ENCODE measurements around the gene SCAF4.

Gene SCAF4

GRCh38 chr21:31677047-31677446 lies 54.9 kb downstream of the SCAF4 start:
- no peaks in the 10 kb centered on the region for H3K9me3 ChIP-seq (ENCODE audit: control insufficient read depth in 1 of 2, low read length in 2 of 2)
- H3K36me3 ChIP-seq (ENCODE audit: control insufficient read depth in 1 of 2, insufficient read depth in 2 of 2, low read length in 2 of 2): peaks cover 4 to 7% of the 10 kb centered on the region in 2 donors
- H3K27ac ChIP-seq (ENCODE audit: low read depth, low read length): no peak overlapping the region
- peaks cover 0 to 14% of the 10 kb centered on the region in 2 donors for H3K4me1 ChIP-seq (ENCODE audit: control insufficient read depth in 1 of 2, insufficient read depth in 2 of 2, low read length in 2 of 2)
- H3K27me3 ChIP-seq (ENCODE audit: control insufficient read depth in 1 of 2, insufficient read depth in 2 of 2, low read length in 2 of 2): no peaks in the 10 kb centered on the region
- no peak overlapping the region for H3K9ac ChIP-seq (ENCODE audit: low read depth in 1 of 2, low read length in 2 of 2)
- H3K4me3 ChIP-seq (ENCODE audit: low read depth in 1 of 2, low read length in 2 of 2): no peak overlapping the region

DNA sequence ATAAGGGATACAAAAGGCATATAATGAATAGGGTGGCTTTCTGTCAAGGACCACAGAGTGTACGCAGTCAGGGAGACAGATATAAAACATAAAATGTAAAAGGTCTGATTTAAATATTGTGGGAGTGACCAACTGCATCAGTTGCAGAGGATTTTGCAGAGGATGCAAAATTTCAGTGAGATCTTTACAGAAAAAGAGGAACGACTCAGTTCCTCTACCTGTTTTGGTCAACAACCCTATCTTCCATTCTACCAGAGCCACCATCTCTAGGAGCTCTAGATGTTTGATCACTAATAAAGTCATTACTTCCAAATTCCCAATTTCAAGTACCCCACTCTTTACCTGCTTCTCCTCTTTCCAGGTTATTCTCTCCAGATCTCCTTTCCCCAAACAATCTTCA lies 56.0 kb downstream of the SCAF4 start:
- Histone ChIP-seq H3K9me3 (ENCODE audit: control insufficient read depth in 1 of 2, low read length in 2 of 2) (no peaks in the 10 kb centered on the region), H3K4me3 (ENCODE audit: low read depth in 1 of 2, low read length in 2 of 2) (no peak overlapping the region), H3K36me3 (ENCODE audit: control insufficient read depth in 1 of 2, insufficient read depth in 2 of 2, low read length in 2 of 2) (peaks cover 9 to 17% of the 10 kb centered on the region in 2 donors), H3K9ac (ENCODE audit: low read depth in 1 of 2, low read length in 2 of 2) (no peak overlapping the region), H3K4me1 (ENCODE audit: control insufficient read depth in 1 of 2, insufficient read depth in 2 of 2, low read length in 2 of 2) (peaks cover 0 to 14% of the 10 kb centered on the region in 2 donors), H3K27ac (ENCODE audit: low read depth, low read length) (no peak overlapping the region), H3K27me3 (ENCODE audit: control insufficient read depth in 1 of 2, insufficient read depth in 2 of 2, low read length in 2 of 2) (no peaks in the 10 kb centered on the region)

DNA sequence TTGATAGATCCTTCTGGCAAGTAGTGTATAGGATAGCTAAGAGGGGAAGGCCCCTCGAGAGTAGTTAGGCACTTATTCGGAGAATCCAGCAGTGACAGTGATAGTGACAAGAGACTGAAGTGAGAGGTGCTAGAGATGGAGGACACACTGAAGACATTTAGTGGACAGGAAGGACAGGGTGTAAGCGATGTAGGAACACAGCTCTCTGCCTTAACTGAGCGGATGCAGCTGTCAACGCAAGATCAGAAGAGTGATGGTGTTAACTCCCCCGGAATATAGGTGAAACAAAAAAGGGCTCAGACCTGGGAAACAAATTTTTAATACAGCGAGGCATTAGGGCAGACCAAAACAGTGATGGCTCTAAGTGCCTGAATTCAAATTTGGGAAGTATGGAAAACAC lies 56.6 kb downstream of the SCAF4 start:
- peaks cover 6 to 18% of the 10 kb centered on the region in 2 donors for H3K36me3 ChIP-seq (ENCODE audit: control insufficient read depth in 1 of 2, insufficient read depth in 2 of 2, low read length in 2 of 2)
- no peak overlapping the region for H3K9ac ChIP-seq (ENCODE audit: low read depth in 1 of 2, low read length in 2 of 2)
- H3K27me3 ChIP-seq (ENCODE audit: control insufficient read depth in 1 of 2, insufficient read depth in 2 of 2, low read length in 2 of 2): no peaks in the 10 kb centered on the region
- H3K4me1 ChIP-seq (ENCODE audit: control insufficient read depth in 1 of 2, insufficient read depth in 2 of 2, low read length in 2 of 2): peaks cover 0 to 14% of the 10 kb centered on the region in 2 donors
- no peak overlapping the region for H3K4me3 ChIP-seq (ENCODE audit: low read depth in 1 of 2, low read length in 2 of 2)
- no peak overlapping the region for H3K27ac ChIP-seq (ENCODE audit: low read depth, low read length)
- no peaks in the 10 kb centered on the region for H3K9me3 ChIP-seq (ENCODE audit: control insufficient read depth in 1 of 2, low read length in 2 of 2)

DNA sequence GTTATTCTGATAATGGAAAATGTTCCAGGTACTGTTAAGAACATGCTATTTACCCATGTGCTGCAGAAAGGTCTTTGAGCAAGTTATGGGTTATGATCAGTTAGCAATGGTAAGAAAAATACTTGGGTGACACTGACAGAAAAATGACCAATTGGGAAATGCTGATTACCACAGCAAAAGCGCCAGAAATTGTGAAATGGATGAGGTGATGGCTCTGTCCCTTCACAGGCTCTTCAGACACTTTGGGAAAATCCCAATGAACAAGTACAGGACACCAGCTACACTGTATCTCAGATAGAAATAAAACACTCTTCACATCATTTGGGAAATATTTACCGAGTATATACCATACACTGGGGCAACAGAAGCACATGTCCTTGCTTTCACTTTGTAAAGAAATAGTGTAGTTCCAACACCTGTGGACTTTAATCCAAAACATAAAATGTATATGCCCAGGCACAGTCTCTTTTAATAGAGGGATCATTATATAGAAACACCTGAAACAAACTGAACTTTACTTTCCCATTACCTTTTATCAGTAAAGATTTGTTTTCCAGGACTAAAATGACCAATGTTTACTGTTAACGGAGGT lies 58.5 kb downstream of the SCAF4 start:
- Histone ChIP-seq H3K36me3 (ENCODE audit: control insufficient read depth in 1 of 2, insufficient read depth in 2 of 2, low read length in 2 of 2) (peaks cover 11 to 31% of the 10 kb centered on the region in 2 donors), H3K27ac (ENCODE audit: low read depth, low read length) (no peak overlapping the region), H3K4me3 (ENCODE audit: low read depth in 1 of 2, low read length in 2 of 2) (no peak overlapping the region), H3K9ac (ENCODE audit: low read depth in 1 of 2, low read length in 2 of 2) (no peak overlapping the region), H3K4me1 (ENCODE audit: control insufficient read depth in 1 of 2, insufficient read depth in 2 of 2, low read length in 2 of 2) (peaks cover 0 to 14% of the 10 kb centered on the region in 2 donors), H3K9me3 (ENCODE audit: control insufficient read depth in 1 of 2, low read length in 2 of 2) (no peaks in the 10 kb centered on the region), H3K27me3 (ENCODE audit: control insufficient read depth in 1 of 2, insufficient read depth in 2 of 2, low read length in 2 of 2) (no peaks in the 10 kb centered on the region)

- Histone ChIP-seq H3K9ac (ENCODE audit: low read depth in 1 of 2, low read length in 2 of 2) (no peak overlapping the region), H3K4me3 (ENCODE audit: low read depth in 1 of 2, low read length in 2 of 2) (no peak overlapping the region), H3K4me1 (ENCODE audit: control insufficient read depth in 1 of 2, insufficient read depth in 2 of 2, low read length in 2 of 2) (peaks cover 0 to 18% of the 10 kb centered on the region in 2 donors), H3K36me3 (ENCODE audit: control insufficient read depth in 1 of 2, insufficient read depth in 2 of 2, low read length in 2 of 2) (peaks cover 17 to 46% of the 10 kb centered on the region in 2 donors), H3K9me3 (ENCODE audit: control insufficient read depth in 1 of 2, low read length in 2 of 2) (no peaks in the 10 kb centered on the region), H3K27ac (ENCODE audit: low read depth, low read length) (no peak overlapping the region), H3K27me3 (ENCODE audit: control insufficient read depth in 1 of 2, insufficient read depth in 2 of 2, low read length in 2 of 2) (no peaks in the 10 kb centered on the region)
Observed at GRCh38 chr21:31671931-31672330, 60.0 kb downstream of the SCAF4 start.

DNA sequence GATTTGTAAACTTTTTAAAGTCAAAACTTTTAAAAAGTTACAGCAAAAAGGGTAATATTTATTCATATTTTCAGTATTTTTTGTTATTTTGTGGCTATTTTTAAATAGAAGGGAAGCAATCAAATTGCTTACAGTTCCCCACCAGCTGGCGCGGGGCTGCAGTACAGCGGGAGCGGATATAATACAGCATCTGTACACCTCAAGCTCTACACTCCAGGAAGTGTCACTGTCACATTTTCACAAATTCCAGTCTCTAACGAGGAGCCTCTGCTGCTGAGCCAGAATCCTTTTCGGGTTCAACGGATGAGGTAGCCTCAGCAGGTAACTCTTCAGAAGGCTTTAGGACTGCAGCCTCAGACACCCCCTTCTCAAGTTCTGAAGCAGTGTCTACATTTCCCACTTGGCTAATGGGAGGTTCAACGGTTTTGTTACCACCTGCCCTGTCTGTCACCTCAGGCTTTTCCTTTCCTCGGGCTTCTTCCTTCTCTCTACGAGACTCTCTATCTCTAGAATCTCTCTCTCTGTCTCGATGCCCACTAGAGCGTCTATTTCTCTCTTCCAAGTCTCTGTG lies 60.7 kb downstream of the SCAF4 start:
- Histone ChIP-seq H3K27ac (ENCODE audit: low read depth, low read length) (no peak overlapping the region), H3K36me3 (ENCODE audit: control insufficient read depth in 1 of 2, insufficient read depth in 2 of 2, low read length in 2 of 2) (peaks cover 17 to 48% of the 10 kb centered on the region in 2 donors)

GRCh38 chr21:31670070-31670469 lies 61.8 kb downstream of the SCAF4 start:
- Histone ChIP-seq H3K9me3 (ENCODE audit: control insufficient read depth in 1 of 2, low read length in 2 of 2) (no peaks in the 10 kb centered on the region), H3K4me3 (ENCODE audit: low read depth in 1 of 2, low read length in 2 of 2) (no peak overlapping the region), H3K27ac (ENCODE audit: low read depth, low read length) (no peak overlapping the region), H3K4me1 (ENCODE audit: control insufficient read depth in 1 of 2, insufficient read depth in 2 of 2, low read length in 2 of 2) (peaks cover 0 to 12% of the 10 kb centered on the region in 2 donors), H3K36me3 (ENCODE audit: control insufficient read depth in 1 of 2, insufficient read depth in 2 of 2, low read length in 2 of 2) (peaks cover 22 to 53% of the 10 kb centered on the region in 2 donors), H3K9ac (ENCODE audit: low read depth in 1 of 2, low read length in 2 of 2) (no peak overlapping the region), H3K27me3 (ENCODE audit: control insufficient read depth in 1 of 2, insufficient read depth in 2 of 2, low read length in 2 of 2) (no peaks in the 10 kb centered on the region)

More for the DNA sequence above, 60.7 kb downstream of the SCAF4 start:
- Histone ChIP-seq H3K9me3 (ENCODE audit: control insufficient read depth in 1 of 2, low read length in 2 of 2) (no peaks in the 10 kb centered on the region), H3K27me3 (ENCODE audit: control insufficient read depth in 1 of 2, insufficient read depth in 2 of 2, low read length in 2 of 2) (no peaks in the 10 kb centered on the region), H3K4me1 (ENCODE audit: control insufficient read depth in 1 of 2, insufficient read depth in 2 of 2, low read length in 2 of 2) (peaks cover 0 to 18% of the 10 kb centered on the region in 2 donors), H3K4me3 (ENCODE audit: low read depth in 1 of 2, low read length in 2 of 2) (no peak overlapping the region), H3K9ac (ENCODE audit: low read depth in 1 of 2, low read length in 2 of 2) (no peak overlapping the region)

DNA sequence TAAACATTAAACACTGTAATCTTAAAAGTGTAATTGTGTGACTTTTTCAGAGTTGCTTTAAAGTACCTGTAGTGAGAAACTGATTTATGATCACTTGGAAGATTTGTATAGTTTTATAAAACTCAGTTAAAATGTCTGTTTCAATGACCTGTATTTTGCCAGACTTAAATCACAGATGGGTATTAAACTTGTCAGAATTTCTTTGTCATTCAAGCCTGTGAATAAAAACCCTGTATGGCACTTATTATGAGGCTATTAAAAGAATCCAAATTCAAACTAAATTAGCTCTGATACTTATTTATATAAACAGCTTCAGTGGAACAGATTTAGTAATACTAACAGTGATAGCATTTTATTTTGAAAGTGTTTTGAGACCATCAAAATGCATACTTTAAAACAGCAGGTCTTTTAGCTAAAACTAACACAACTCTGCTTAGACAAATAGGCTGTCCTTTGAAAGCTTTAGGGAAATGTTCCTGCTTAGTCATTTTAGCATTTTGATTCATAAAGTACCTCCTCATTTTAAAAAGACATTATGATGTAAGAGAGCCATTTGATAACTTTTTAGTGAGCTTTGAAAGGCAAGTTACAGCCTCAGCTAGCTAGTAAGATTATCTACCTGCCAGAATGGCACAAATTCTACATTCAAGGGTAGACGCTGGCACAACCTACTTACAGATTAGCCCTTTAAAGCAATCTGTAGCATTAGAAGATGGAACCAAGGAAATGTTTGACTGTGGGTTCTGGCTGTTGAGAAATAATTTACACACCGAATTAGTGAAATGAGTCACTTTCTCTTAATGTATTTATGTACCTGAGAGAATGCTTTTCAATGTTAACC lies 63.0 kb downstream of the SCAF4 start:
- Histone ChIP-seq H3K4me1 (ENCODE audit: control insufficient read depth in 1 of 2, insufficient read depth in 2 of 2, low read length in 2 of 2) (peaks cover 0 to 11% of the 10 kb centered on the region in 2 donors), H3K27me3 (ENCODE audit: control insufficient read depth in 1 of 2, insufficient read depth in 2 of 2, low read length in 2 of 2) (no peaks in the 10 kb centered on the region), H3K9ac (ENCODE audit: low read depth in 1 of 2, low read length in 2 of 2) (no peak overlapping the region), H3K27ac (ENCODE audit: low read depth, low read length) (no peak overlapping the region), H3K9me3 (ENCODE audit: control insufficient read depth in 1 of 2, low read length in 2 of 2) (no peaks in the 10 kb centered on the region), H3K4me3 (ENCODE audit: low read depth in 1 of 2, low read length in 2 of 2) (no peak overlapping the region), H3K36me3 (ENCODE audit: control insufficient read depth in 1 of 2, insufficient read depth in 2 of 2, low read length in 2 of 2) (peaks cover 22 to 61% of the 10 kb centered on the region in 2 donors)

DNA sequence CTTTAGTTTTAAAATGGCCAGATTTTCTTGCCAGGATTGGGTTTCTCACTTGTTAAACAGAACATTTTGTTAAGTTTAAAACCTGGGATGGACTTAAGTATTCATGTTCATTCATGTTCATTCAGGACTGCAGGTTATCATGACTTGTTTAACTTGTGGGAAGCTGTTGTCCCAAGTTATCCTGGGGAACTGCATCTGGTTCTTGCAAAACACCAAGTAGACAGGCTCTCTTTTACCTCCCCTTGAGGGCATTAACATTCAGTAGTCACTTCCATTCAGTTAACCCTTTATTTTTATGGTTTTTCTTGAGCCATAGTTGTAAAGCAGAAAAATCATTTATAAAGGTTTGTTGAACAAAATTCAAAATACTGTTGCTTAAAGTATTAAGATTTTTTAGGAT lies 64.3 kb downstream of the SCAF4 start:
- Histone ChIP-seq H3K36me3 (ENCODE audit: control insufficient read depth in 1 of 2, insufficient read depth in 2 of 2, low read length in 2 of 2) (peaks cover 22 to 65% of the 10 kb centered on the region in 2 donors), H3K27me3 (ENCODE audit: control insufficient read depth in 1 of 2, insufficient read depth in 2 of 2, low read length in 2 of 2) (no peaks in the 10 kb centered on the region), H3K27ac (ENCODE audit: low read depth, low read length) (no peak overlapping the region), H3K4me3 (ENCODE audit: low read depth in 1 of 2, low read length in 2 of 2) (no peak overlapping the region), H3K4me1 (ENCODE audit: control insufficient read depth in 1 of 2, insufficient read depth in 2 of 2, low read length in 2 of 2) (peaks cover 0 to 4% of the 10 kb centered on the region in 2 donors), H3K9ac (ENCODE audit: low read depth in 1 of 2, low read length in 2 of 2) (no peak overlapping the region), H3K9me3 (ENCODE audit: control insufficient read depth in 1 of 2, low read length in 2 of 2) (no peaks in the 10 kb centered on the region)

DNA sequence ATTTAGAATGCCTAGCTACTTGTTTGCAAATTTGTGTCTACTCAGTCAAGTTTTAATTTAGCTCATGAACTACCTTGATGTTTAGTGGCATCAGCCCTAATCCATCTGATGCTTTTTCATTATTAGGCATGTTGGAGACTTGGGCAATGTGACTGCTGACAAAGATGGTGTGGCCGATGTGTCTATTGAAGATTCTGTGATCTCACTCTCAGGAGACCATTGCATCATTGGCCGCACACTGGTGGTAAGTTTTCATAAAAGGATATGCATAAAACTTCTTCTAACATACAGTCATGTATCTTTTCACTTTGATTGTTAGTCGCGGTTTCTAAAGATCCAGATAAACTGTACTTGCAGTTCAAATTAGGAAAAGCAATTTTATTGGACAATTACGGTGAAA lies 64.8 kb downstream of the SCAF4 start:
- Histone ChIP-seq H3K4me3 (ENCODE audit: low read depth in 1 of 2, low read length in 2 of 2) (no peak overlapping the region), H3K4me1 (ENCODE audit: control insufficient read depth in 1 of 2, insufficient read depth in 2 of 2, low read length in 2 of 2) (peaks cover 4 to 8% of the 10 kb centered on the region in 2 donors), H3K9me3 (ENCODE audit: control insufficient read depth in 1 of 2, low read length in 2 of 2) (no peaks in the 10 kb centered on the region), H3K27me3 (ENCODE audit: control insufficient read depth in 1 of 2, insufficient read depth in 2 of 2, low read length in 2 of 2) (no peaks in the 10 kb centered on the region), H3K27ac (ENCODE audit: low read depth, low read length) (no peak overlapping the region), H3K9ac (ENCODE audit: low read depth in 1 of 2, low read length in 2 of 2) (no peak overlapping the region), H3K36me3 (ENCODE audit: control insufficient read depth in 1 of 2, insufficient read depth in 2 of 2, low read length in 2 of 2) (peaks cover 22 to 65% of the 10 kb centered on the region in 2 donors)
